ENCODE data around the gene RGS3. TPM values are rescaled to one million over a fixed set of nuclear protein-coding genes. Genes with fewer than 3 reads are reported as not detected.

RGS3 gene
- total and polyA plus RNA-seq, 2 donors (not counting 3 experiments of a cell fraction or from before 2014, with no cell fraction given) = 356 to 416 TPM

DNA sequence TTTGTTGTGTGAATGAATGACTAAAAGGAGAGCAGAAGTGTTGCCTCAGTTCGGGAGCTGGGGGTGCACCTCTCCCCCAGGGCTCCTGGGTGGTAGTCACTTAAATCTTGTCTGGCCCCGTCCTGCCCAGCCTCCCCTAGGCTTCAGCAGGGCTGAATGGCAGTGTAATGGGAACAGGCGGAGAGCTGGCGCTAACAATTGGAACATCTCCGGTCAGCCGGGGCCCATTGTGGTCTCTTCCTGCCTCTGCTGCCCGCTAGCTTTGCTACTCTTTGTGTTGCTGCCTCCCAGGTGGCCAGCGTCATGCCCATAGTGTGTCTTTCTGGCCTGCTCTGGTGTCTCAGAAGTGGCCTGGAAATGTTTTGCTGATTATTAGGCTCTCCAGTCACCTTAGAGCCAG, 62.3 kb downstream of the RGS3 start:
- Histone ChIP-seq H3K9me1 (replicated peaks; ENCODE audit: control insufficient read depth, extremely low read depth, insufficient read depth, low read length) (no peaks in the 10 kb centered on the region), H3K36me3 (ENCODE audit: control insufficient read depth in 2 of 2, extremely low read depth in 1 of 2, insufficient read depth in 2 of 2, low read length in 2 of 2) (peaks cover 68 to 82% of the 10 kb centered on the region in 2 experiments), H3K4me2 (ENCODE audit: insufficient read depth, low read length) (no peak overlapping the region), H3K79me2 (ENCODE audit: control insufficient read depth, insufficient read depth, low read length) (peaks cover 62% of the 10 kb centered on the region), H4K20me1 (replicated peaks; ENCODE audit: control insufficient read depth, extremely low read depth, insufficient read depth, low read length) (no peaks in the 10 kb centered on the region), H3K27ac (ENCODE audit: insufficient read depth, low read depth, low read length) (peak overlapping the region; percentile 42), H3K9ac (replicated peaks; ENCODE audit: extremely low read depth, insufficient read depth, low read length) (no peak overlapping the region), H3K9me3 (replicated peaks; ENCODE audit: control insufficient read depth, insufficient read depth, low read length) (no peaks in the 10 kb centered on the region), H3K4me1 (ENCODE audit: control insufficient read depth, extremely low read depth, insufficient read depth, low read length) (peaks cover 44% of the 10 kb centered on the region), H2AFZ (ENCODE audit: low read depth, low read length) (no peak overlapping the region), H3K4me3 (replicated peaks in 1 of 3; ENCODE audit: insufficient read depth in 1 of 3, low read depth in 1 of 3, low read length in 3 of 3) (no peak overlapping the region), H3K27me3 (ENCODE audit: control insufficient read depth in 2 of 2, insufficient read depth in 2 of 2, low read length in 2 of 2) (no peaks in the 10 kb centered on the region)
- ChIA-PET POLR2A (interaction anchor here (0.6 kb wide), 1 partner anchor 10 kb away, joined by 4 read pairs; no protein-coding TSS in a partner anchor), CTCF (interaction anchor here (1.1 to 4.3 kb wide), 3 partner anchors 66 to 130 kb away, joined by 3 to 48 read pairs (median 3); no protein-coding TSS in a partner anchor)
- intact Hi-C loops (cut with micrococcal nuclease) = loop anchor here (2.0 kb wide), 1 partner anchor 63 kb away; no protein-coding TSS in a partner anchor
- TF ChIP-seq POLR2A (IDR thresholded peaks at IDR 0.05; ENCODE audit: low read depth, low read length) = no peak
- TF ChIP-seq GATA2 (IDR thresholded peaks at IDR 0.05; ENCODE audit: insufficient read depth, insufficient read length, low read depth, low read length) = no peak
- TF ChIP-seq, protein P1, sequence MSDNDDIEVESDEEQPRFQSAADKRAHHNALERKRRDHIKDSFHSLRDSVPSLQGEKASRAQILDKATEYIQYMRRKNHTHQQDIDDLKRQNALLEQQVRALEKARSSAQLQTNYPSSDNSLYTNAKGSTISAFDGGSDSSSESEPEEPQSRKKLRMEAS (IDR thresholded peaks at IDR 0.05; ENCODE audit: insufficient read depth, insufficient read length) = no peak
- no peak for TF ChIP-seq FOS (IDR thresholded peaks at IDR 0.05; ENCODE audit: borderline replicate concordance, insufficient read depth, low read length)
- TF ChIP-seq POLR2AphosphoS5 (IDR thresholded peaks at IDR 0.05; ENCODE audit: insufficient read depth, low read depth, low read length) = no peak
- no peak for TF ChIP-seq EZH2 (IDR thresholded peaks at IDR 0.05; ENCODE audit: borderline replicate concordance, low read depth, low read length, severe bottlenecking)
- TF ChIP-seq, protein P2, sequence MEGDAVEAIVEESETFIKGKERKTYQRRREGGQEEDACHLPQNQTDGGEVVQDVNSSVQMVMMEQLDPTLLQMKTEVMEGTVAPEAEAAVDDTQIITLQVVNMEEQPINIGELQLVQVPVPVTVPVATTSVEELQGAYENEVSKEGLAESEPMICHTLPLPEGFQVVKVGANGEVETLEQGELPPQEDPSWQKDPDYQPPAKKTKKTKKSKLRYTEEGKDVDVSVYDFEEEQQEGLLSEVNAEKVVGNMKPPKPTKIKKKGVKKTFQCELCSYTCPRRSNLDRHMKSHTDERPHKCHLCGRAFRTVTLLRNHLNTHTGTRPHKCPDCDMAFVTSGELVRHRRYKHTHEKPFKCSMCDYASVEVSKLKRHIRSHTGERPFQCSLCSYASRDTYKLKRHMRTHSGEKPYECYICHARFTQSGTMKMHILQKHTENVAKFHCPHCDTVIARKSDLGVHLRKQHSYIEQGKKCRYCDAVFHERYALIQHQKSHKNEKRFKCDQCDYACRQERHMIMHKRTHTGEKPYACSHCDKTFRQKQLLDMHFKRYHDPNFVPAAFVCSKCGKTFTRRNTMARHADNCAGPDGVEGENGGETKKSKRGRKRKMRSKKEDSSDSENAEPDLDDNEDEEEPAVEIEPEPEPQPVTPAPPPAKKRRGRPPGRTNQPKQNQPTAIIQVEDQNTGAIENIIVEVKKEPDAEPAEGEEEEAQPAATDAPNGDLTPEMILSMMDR (IDR thresholded peaks at IDR 0.05; ENCODE audit: extremely low read depth in 1 of 2, insufficient read depth in 1 of 2, low read depth in 1 of 2, low read length in 2 of 2) = no peak
- TF ChIP-seq MYC (IDR thresholded peaks at IDR 0.05; ENCODE audit: low read depth, low read length) = no peak
- no peak for TF ChIP-seq JUN (IDR thresholded peaks at IDR 0.05; ENCODE audit: borderline replicate concordance, insufficient read depth, insufficient read length, low read depth)
- no peak for DNase-seq (ENCODE audit: low read depth, low spot score)
- peak; percentile 88 for FAIRE-seq
- dilution Hi-C loops (cut with MboI; ENCODE audit: extremely low pct_ligation_motif_present, low sequenced_read_pairs) = no loop called here
- no TSS peak for BruUV-seq (replicated peaks)
